B cell (primary cell): ENCODE measurements around the gene CTSH. TPM values are rescaled to one million over a fixed set of nuclear protein-coding genes. Genes with fewer than 3 reads are reported as not detected.

ENCODE experiments used
- ATAC-seq: fragments of 200-7000 bp; cut with Tn5 transposase; one replicate; pipeline ENCODE4 v1.10.0; 2021; ENCODE audit warnings: low read depth, mild to moderate bottlenecking, moderate number of reproducible peaks, moderate library complexity
- CTCF ChIA-PET: fragments of 350-600 bp; sonication (Branson Sonifier 250); formaldehyde crosslinking; loops from one replicate; lab custom pipeline; 2021; ENCODE audit warnings: antibody characterized with exemption, inconsistent platforms; lab: Charles Lee
- POLR2A ChIA-PET: fragments of 350-600 bp; sonication (Branson Sonifier 250); formaldehyde crosslinking; loops from one replicate; lab custom pipeline; 2021; ENCODE audit warnings: antibody characterized with exemption; lab: Charles Lee
- DNase-seq: peaks from one replicate; pipeline ENCODE4 v3.0.0; 2013
- H2AFZ ChIP-seq: 2 replicates; pipeline ENCODE4 v1.6.1; 2012; ENCODE audit warnings: mild to moderate bottlenecking, low read depth, low read length; ENCODE audit not compliant: insufficient read depth, poor library complexity, severe bottlenecking
- H3K27ac ChIP-seq, 2 donors: 1 replicate in 1 of 2; 2 replicates in 1 of 2; pipeline ENCODE4 v1.5.1; 2012 to 2013; ENCODE audit warnings: low read length in 2 of 2, mild to moderate bottlenecking in 2 of 2, moderate library complexity in 1 of 2
- H3K27me3 ChIP-seq, 4 experiments: fragments of 200-600 bp in 1 of 4; sonication (generic) in 1 of 4; replicated peaks in 1 of 4; 1 replicate in 2 of 4; 2 replicates in 2 of 4; pipeline versions ENCODE4 v1.6.1 to v1.7.0; 2013 to 2016; ENCODE audit warnings: low read length in 3 of 4, mild to moderate bottlenecking in 2 of 4, mixed read lengths in 1 of 4, moderate library complexity in 1 of 4; ENCODE audit not compliant: insufficient read depth in 4 of 4, control insufficient read depth in 3 of 4; ENCODE audit errors: control extremely low read depth in 1 of 4
- H3K36me3 ChIP-seq, 2 experiments: replicated peaks in 1 of 2; 1 replicate in 1 of 2; 2 replicates in 1 of 2; pipeline versions ENCODE4 v1.6.1 to v1.7.1; 2013; ENCODE audit warnings: low read length in 1 of 2; ENCODE audit not compliant: insufficient read depth in 2 of 2, control insufficient read depth in 1 of 2; ENCODE audit errors: control extremely low read depth in 1 of 2, extremely low read depth in 1 of 2
- H3K4me1 ChIP-seq, 2 donors: fragments of 200-600 bp in 1 of 2; sonication (generic) in 1 of 2; 1 replicate in 1 of 2; 2 replicates in 1 of 2; pipeline versions ENCODE4 v1.5.1 to v1.6.1; 2013 to 2017; ENCODE audit warnings: low read length in 2 of 2; ENCODE audit not compliant: control insufficient read depth in 2 of 2, insufficient read depth in 2 of 2
- H3K4me2 ChIP-seq: replicated peaks from 2 replicates; pipeline ENCODE3; 2012; ENCODE audit warnings: mild to moderate bottlenecking, low read depth, low read length; ENCODE audit not compliant: poor library complexity, severe bottlenecking
- H3K4me3 ChIP-seq, 5 experiments: fragments of 200-600 bp in 1 of 5; sonication (generic) in 1 of 5; 1 replicate in 3 of 5; 2 replicates in 2 of 5; pipeline versions ENCODE4 v1.5.1 to v1.7.0; 2011 to 2016; ENCODE audit warnings: low read length in 4 of 5, mild to moderate bottlenecking in 4 of 5, low read depth in 2 of 5, control low read depth in 1 of 5, moderate library complexity in 1 of 5; ENCODE audit not compliant: insufficient read depth in 1 of 5; ENCODE audit errors: control extremely low read depth in 1 of 5, extremely low read depth in 1 of 5
- H3K79me2 ChIP-seq: fragments of 200-600 bp; sonication (generic); one replicate; pipeline ENCODE4 v1.6.0; 2016; ENCODE audit warnings: low read length; ENCODE audit not compliant: control insufficient read depth, insufficient read depth
- H3K9ac ChIP-seq: fragments of 200-600 bp; sonication (generic); 2 replicates; pipeline ENCODE4 v1.6.1; 2017; ENCODE audit warnings: mild to moderate bottlenecking, low read length, moderate library complexity
- H3K9me3 ChIP-seq, 3 donors: one replicate each; pipeline versions ENCODE4 v1.6.1 to v1.7.1; 2013; ENCODE audit warnings: low read length in 2 of 3; ENCODE audit not compliant: control insufficient read depth in 2 of 3, insufficient read depth in 1 of 3; ENCODE audit errors: control extremely low read depth in 1 of 3
- H4K20me1 ChIP-seq: 2 replicates; pipeline ENCODE4 v1.6.0; 2012; ENCODE audit warnings: mild to moderate bottlenecking, low read length; ENCODE audit not compliant: insufficient read depth, control insufficient read depth, poor library complexity, severe bottlenecking
- H3K27ac Mint-ChIP-seq: one replicate; pipeline ENCODE4 v1.8.0; 2021; ENCODE audit warnings: mixed read lengths
- H3K27me3 Mint-ChIP-seq: one replicate; pipeline ENCODE4 v1.8.0; 2021; ENCODE audit warnings: mixed read lengths
- H3K4me1 Mint-ChIP-seq: one replicate; pipeline ENCODE4 v1.8.0; 2021; ENCODE audit warnings: mixed read lengths
- H3K4me3 Mint-ChIP-seq: one replicate; pipeline ENCODE4 v1.8.0; 2021; ENCODE audit warnings: mixed read lengths
- H3K9me3 Mint-ChIP-seq: one replicate; pipeline ENCODE4 v1.8.0; 2022; ENCODE audit warnings: mixed read lengths; ENCODE audit not compliant: insufficient read depth
- CTCF ChIP-seq: fragments of 200-600 bp; IDR thresholded peaks from one replicate; pipeline ENCODE4 v1.8.0; 2022; ENCODE audit warnings: antibody characterized with exemption, mild to moderate bottlenecking
- EZH2 ChIP-seq: IDR thresholded peaks from 2 replicates; pipeline ENCODE4 v1.6.1; 2012; ENCODE audit warnings: borderline replicate concordance, low read depth, mild to moderate bottlenecking, moderate library complexity, low read length; ENCODE audit not compliant: insufficient read depth, poor library complexity, severe bottlenecking
- WGBS: methylation state at CpG from one replicate; pipeline ENCODE4 v1.1.5; 2013; ENCODE audit warnings: missing lambda C conversion rate; ENCODE audit not compliant: insufficient coverage; 5-methylcytosine and 5-hydroxymethylcytosine counted together
- intact Hi-C: fragments of 100-400 bp; cut with micrococcal nuclease; formaldehyde crosslinking; loops from one replicate; pipeline ENCODE4 v1.10.0; 2022
- polyA plus RNA-seq: library from polyadenylated mRNA; depleted of rRNA; stranded (reverse); fragments of >200 nt; gene quantifications from 2 replicates; pipeline ENCODE4 v1.2.3, GENCODE V29; 2012
- total RNA-seq, 2 donors: library from RNA; stranded (reverse); fragments of 120-200 nt in 1 of 2; gene quantifications; 1 replicate in 1 of 2; 2 replicates in 1 of 2; pipeline versions ENCODE4 v1.2.3 to v1.2.4, GENCODE V29; 2013 to 2022

The CTSH gene
- total and polyA plus RNA-seq, 2 donors (not counting 1 experiment from before 2014, with no cell fraction given) = 399 to 441 TPM

- ATAC-seq (peak; percentile 80), DNase-seq (peak; percentile 41)
- no peaks in the 10 kb centered on the region for H3K9me3 Mint-ChIP-seq
- Histone ChIP-seq H4K20me1 (no peaks in the 10 kb centered on the region), H3K9me3 (no peaks in the 10 kb centered on the region), H3K27ac (no peak overlapping the region), H3K36me3 (no peaks in the 10 kb centered on the region), H3K9ac (no peak overlapping the region), H2AFZ (no peak overlapping the region), H3K79me2 (no peaks in the 10 kb centered on the region), H3K4me3 (peak overlapping the region in 1 of 5 experiments; percentile 11), H3K4me2 (peak overlapping the region; percentile 60), H3K27me3 (no peaks in the 10 kb centered on the region), H3K4me1 (peaks cover 15 to 19% of the 10 kb centered on the region in 2 donors)
- H3K4me3 Mint-ChIP-seq = peak overlapping the region; percentile 69
- peaks cover 31% of the 10 kb centered on the region for H3K4me1 Mint-ChIP-seq
- CTCF ChIA-PET = interaction anchor here (1.7 to 2.2 kb wide), 2 partner anchors 74 to 233 kb away, joined by 5 to 8 read pairs; no protein-coding TSS in a partner anchor
- intact Hi-C loops = no loop called here
- POLR2A ChIA-PET = no interaction called here
- no peak for TF ChIP-seq CTCF
- TF ChIP-seq EZH2 = no peak
- peak overlapping the region; percentile 1 for H3K27ac Mint-ChIP-seq
- 34% methylated on average over 8 of the region's 10 CpGs for WGBS
- H3K27me3 Mint-ChIP-seq = no peaks in the 10 kb centered on the region
Measured at GRCh38 chr15:78950902-78951840, 6.3 kb upstream of the CTSH start.

- H3K36me3 ChIP-seq = no peaks in the 10 kb centered on the region
- H2AFZ ChIP-seq = no peak overlapping the region
- Mint-ChIP-seq H3K9me3 (no peaks in the 10 kb centered on the region), H3K27ac (no peak overlapping the region), H3K4me1 (peaks cover 32% of the 10 kb centered on the region), H3K27me3 (no peaks in the 10 kb centered on the region), H3K4me3 (no peak overlapping the region)
- TF ChIP-seq CTCF (no peak), EZH2 (no peak)
- no peak overlapping the region for H3K4me3 ChIP-seq
- ChIA-PET CTCF (interaction anchor here (0.9 to 2.2 kb wide), 3 partner anchors 57 to 234 kb away, joined by 3 to 8 read pairs (median 5); no protein-coding TSS in a partner anchor), POLR2A (no interaction called here)
- H3K4me2 ChIP-seq = no peak overlapping the region
- ATAC-seq (no peak), DNase-seq (no peak)
- H3K27ac ChIP-seq = no peak overlapping the region
- intact Hi-C loops = no loop called here
- peaks cover 6% of the 10 kb centered on the region for H3K79me2 ChIP-seq
- H3K4me1 ChIP-seq = peaks cover 19% of the 10 kb centered on the region in 2 donors
- H3K27me3 ChIP-seq = no peaks in the 10 kb centered on the region
- no peaks in the 10 kb centered on the region for H3K9me3 ChIP-seq
- no peak overlapping the region for H3K9ac ChIP-seq
- H4K20me1 ChIP-seq = no peaks in the 10 kb centered on the region
- WGBS = 98% methylated on average over 4 of the region's 9 CpGs
Measured at GRCh38 chr15:78950343-78950742, 5.5 kb upstream of the CTSH start.
